Measurements from ENCODE around the gene USP12. TPM values are rescaled to one million over a fixed set of nuclear protein-coding genes. Genes with fewer than 3 reads are reported as not detected.

Gene USP12
- total and polyA plus RNA-seq, 2 experiments from 2014 or later, result 18.4 to 39.3 TPM

GRCh38 chr13:27047081-27047480, 124.5 kb downstream of the USP12 start:
- ATAC-seq, result no peak

More at GRCh38 chr13:27047081-27047480, 124.5 kb downstream of the USP12 start:
- Histone ChIP-seq H4K20me1 (replicated peaks; ENCODE audit: insufficient read depth) (0 out of 2 replicates have a peak, but pooled peaks cover 3% of the 10 kb centered on the region), H3K36me3 (ENCODE audit: insufficient read depth) (no peaks in the 10 kb centered on the region), H3K27ac (ENCODE audit: low read depth) (no peak overlapping the region), H3K4me1 (ENCODE audit: insufficient read depth) (no peaks in the 10 kb centered on the region), H3K27me3 (ENCODE audit: insufficient read depth) (no peaks in the 10 kb centered on the region), H3F3A (replicated peaks; ENCODE audit: low read depth) (no peaks in the 10 kb centered on the region), H3K79me2 (replicated peaks; ENCODE audit: insufficient read depth) (no peaks in the 10 kb centered on the region), H3K4me2 (no peak overlapping the region), H2AFZ (no peak overlapping the region), H3K9me2 (ENCODE audit: insufficient read depth) (no peaks in the 10 kb centered on the region), H3K4me3 (no peak overlapping the region)
- H3K4me3 Mint-ChIP-seq, result no peak overlapping the region
- H3K9me3 Mint-ChIP-seq, result no peaks in the 10 kb centered on the region; the same call in 2 of the 3 replicates
- no peaks in the 10 kb centered on the region for H3K36me3 Mint-ChIP-seq (ENCODE audit: low read depth)
- peaks cover 3% of the 10 kb centered on the region for H3K27me3 Mint-ChIP-seq (ENCODE audit: insufficient read depth, low read depth, poor library complexity)
- TF ChIP-seq STAT1 (IDR thresholded peaks at IDR 0.05; ENCODE audit: unreplicated experiment) (no peak), EZH2phosphoT487 (IDR thresholded peaks at IDR 0.05; ENCODE audit: unreplicated experiment) (no peak), REST (IDR thresholded peaks at IDR 0.05; ENCODE audit: unreplicated experiment) (no peak), EZH2 (IDR thresholded peaks at IDR 0.05; ENCODE audit: low read depth, unreplicated experiment) (no peak), NANOG (IDR thresholded peaks at IDR 0.05; ENCODE audit: borderline replicate concordance) (no peak), POLR2AphosphoS5 (IDR thresholded peaks at IDR 0.05; ENCODE audit: low read depth) (no peak), CREB1 (CRISPR knock-in tag; IDR thresholded peaks at IDR 0.05; ENCODE audit: low read depth) (no peak), ETS1 (IDR thresholded peaks at IDR 0.05) (no peak), ZNF114 (CRISPR knock-in tag; IDR thresholded peaks at IDR 0.05) (no peak), CTCF (conservative IDR thresholded peaks at IDR 0.05; ENCODE audit: low read depth in 2 of 2) (no peak), JUNB (IDR thresholded peaks at IDR 0.05; ENCODE audit: unreplicated experiment) (no peak), ZNF462 (CRISPR knock-in tag; IDR thresholded peaks at IDR 0.05) (no peak), ZNF331 (CRISPR knock-in tag; IDR thresholded peaks at IDR 0.05; ENCODE audit: low read depth) (no peak)
- no peak overlapping the region for H3K27ac Mint-ChIP-seq
- H3K4me1 Mint-ChIP-seq, result peaks cover 13% of the 10 kb centered on the region
- no peak for DNase-seq (ENCODE audit: low spot score)

Data from GM23338 (cell line).